HepG2 (cell line): ENCODE results near the gene ZNF627. TPM values are rescaled to one million over a fixed set of nuclear protein-coding genes. Genes with fewer than 3 reads are reported as not detected.

ENCODE experiments used
- HOXA3 ChIP-seq: sonication (generic); formaldehyde crosslinking; IDR thresholded peaks from 2 replicates; pipeline ENCODE4 v1.5.0; 2020; ENCODE audit warnings: missing genetic modification reagents
- KLF11 ChIP-seq: IDR thresholded peaks from 2 replicates; pipeline ENCODE4 v1.6.1; 2016; ENCODE audit warnings: missing compliant biosample characterization
- KLF16 ChIP-seq, 2 experiments: sonication (generic) in 1 of 2; formaldehyde crosslinking in 1 of 2; IDR thresholded peaks; 2 replicates each; pipeline versions ENCODE4 v1.6.1 to v1.8.0; 2016 to 2023; ENCODE audit warnings: missing genetic modification reagents in 2 of 2, missing compliant biosample characterization in 1 of 2
- PRPF4 ChIP-seq: fragments of 200-400 bp; formaldehyde crosslinking; IDR thresholded peaks from 2 replicates; pipeline ENCODE4 v1.6.1; 2016; ENCODE audit warnings: low read length, low read depth; ENCODE audit not compliant: poor library complexity, severe bottlenecking
- RARG ChIP-seq: sonication (generic); formaldehyde crosslinking; IDR thresholded peaks from 2 replicates; pipeline ENCODE4 v1.4.0; 2020; ENCODE audit warnings: low read depth, mild to moderate bottlenecking, missing genetic modification reagents
- RBM39 ChIP-seq: fragments of 200-400 bp; formaldehyde crosslinking; IDR thresholded peaks from one replicate; pipeline ENCODE4 v1.6.1; 2018; ENCODE audit warnings: antibody characterized with exemption, mild to moderate bottlenecking, low read depth, low read length; ENCODE audit not compliant: poor library complexity, severe bottlenecking
- SKIL ChIP-seq: sonication (generic); formaldehyde crosslinking; IDR thresholded peaks from 2 replicates; pipeline ENCODE4 v1.8.0; 2022; ENCODE audit warnings: missing genetic modification reagents, mild to moderate bottlenecking, moderate library complexity, borderline replicate concordance
- SNAI1 ChIP-seq: sonication (generic); formaldehyde crosslinking; IDR thresholded peaks from 2 replicates; pipeline ENCODE4 v1.5.0; 2020; ENCODE audit warnings: mild to moderate bottlenecking, missing genetic modification reagents, borderline replicate concordance
- TRAFD1 ChIP-seq: sonication (generic); formaldehyde crosslinking; IDR thresholded peaks from 2 replicates; pipeline ENCODE4 v1.5.1; 2020; ENCODE audit warnings: missing genetic modification reagents, mild to moderate bottlenecking, borderline replicate concordance
- UBTF ChIP-seq: sonication (generic); formaldehyde crosslinking; IDR thresholded peaks from 2 replicates; pipeline ENCODE4 v1.4.0; 2020; ENCODE audit warnings: mild to moderate bottlenecking, missing genetic modification reagents
- ZNF232 ChIP-seq: sonication (generic); formaldehyde crosslinking; IDR thresholded peaks from 2 replicates; pipeline ENCODE4 v1.4.0; 2020; ENCODE audit warnings: missing genetic modification reagents, borderline replicate concordance
- ZNF451 ChIP-seq: sonication (generic); formaldehyde crosslinking; IDR thresholded peaks from 2 replicates; pipeline ENCODE4 v1.5.0; 2020; ENCODE audit warnings: mild to moderate bottlenecking, missing genetic modification reagents
- ZNF687 ChIP-seq: sonication (generic); formaldehyde crosslinking; IDR thresholded peaks from 2 replicates; pipeline ENCODE4 v1.5.1; 2020; ENCODE audit warnings: mild to moderate bottlenecking, missing genetic modification reagents, moderate library complexity
- ZNF761 ChIP-seq: sonication (generic); formaldehyde crosslinking; conservative IDR thresholded peaks from 2 replicates; pipeline ENCODE4 v1.4.0; 2020; ENCODE audit warnings: mild to moderate bottlenecking, missing genetic modification reagents
- ZSCAN25 ChIP-seq: sonication (generic); formaldehyde crosslinking; IDR thresholded peaks from 2 replicates; pipeline ENCODE4 v1.8.0; 2022; ENCODE audit warnings: mild to moderate bottlenecking, missing genetic modification reagents
- polyA plus RNA-seq, 8 experiments: library from polyadenylated mRNA; depleted of rRNA in 3 of 8; stranded (reverse) in 7 of 8; unstranded in 1 of 8; fragments of >200 nt; fragmentation: Illumina TruSeq in 4 of 8; extraction: Trizol in 4 of 8; gene quantifications; 2 replicates each; pipeline versions ENCODE4 v1.2.1 to v1.2.3, GENCODE V29; 2011 to 2016; ENCODE audit warnings: low read depth in 4 of 8, missing spikeins in 1 of 8, mixed read lengths in 1 of 8; ENCODE audit not compliant: insufficient read depth in 1 of 8
- total RNA-seq, 5 experiments: library from RNA; depleted of rRNA; stranded (reverse); fragments of >200 nt; fragmentation: Illumina TruSeq; extraction: Trizol; gene quantifications; 2 replicates each; pipeline ENCODE4 v1.2.3, GENCODE V29; 2016; ENCODE audit warnings: low read depth in 1 of 5
- TF ChIP-seq, protein P1 (sequence below): sonication (generic); formaldehyde crosslinking; conservative IDR thresholded peaks from 2 replicates; pipeline ENCODE4 v1.8.1; 2023; ENCODE audit warnings: missing genetic modification reagents

Gene ZNF627
- total and polyA plus RNA-seq, 2 of the 13 experiments (the other 11 are each of a cell fraction or from before 2014, with no cell fraction given) = 4.2 to 12.7 TPM

DNA sequence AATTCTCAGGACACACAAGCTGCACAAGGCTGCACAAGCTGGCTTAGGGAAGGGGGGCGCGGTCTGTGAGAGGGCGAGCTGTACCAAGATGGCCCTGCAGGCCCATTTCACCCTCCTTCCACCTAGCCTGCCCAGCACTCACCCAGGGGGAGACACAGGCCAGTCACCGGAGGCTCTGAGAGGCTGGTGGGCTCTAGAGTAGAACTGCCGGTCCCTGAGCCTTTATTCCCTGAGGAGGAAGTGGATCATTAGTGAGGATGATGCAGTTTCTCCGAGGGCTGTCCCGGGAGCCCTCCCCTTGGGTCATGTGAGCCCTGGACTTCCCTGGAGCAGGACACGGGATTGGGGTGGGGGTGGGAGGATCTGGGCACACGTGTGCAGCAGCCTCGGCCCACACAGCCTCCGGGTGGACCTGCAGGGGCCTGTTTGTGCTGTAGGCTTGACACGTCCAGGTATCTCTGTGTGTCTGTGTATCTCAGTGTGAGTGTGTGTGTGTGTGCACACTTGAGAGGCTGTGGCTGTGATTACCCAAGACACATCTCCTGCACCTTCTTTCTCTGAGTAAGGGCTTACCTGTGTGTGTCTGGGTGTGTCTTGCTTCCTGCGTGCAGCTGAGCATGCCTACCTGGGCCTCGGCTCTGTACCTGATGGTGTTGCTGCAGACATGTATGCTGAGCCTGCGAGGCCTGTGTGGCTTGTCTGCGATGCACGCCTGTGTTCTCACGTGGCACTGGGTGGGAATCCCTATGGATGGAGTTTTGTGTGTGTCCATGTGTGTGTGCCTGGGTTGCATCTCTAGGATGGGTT lies 19.6 kb upstream of the ZNF627 start, which contains the start of gene ACP5 (continued):
- TF ChIP-seq TRAFD1 (CRISPR knock-in tag) = no peak
- no peak for TF ChIP-seq SNAI1 (CRISPR knock-in tag)
- no peak for TF ChIP-seq HOXA3 (CRISPR knock-in tag)
- no peak for TF ChIP-seq ZSCAN25 (CRISPR knock-in tag)
- TF ChIP-seq SKIL (CRISPR knock-in tag) = no peak
- no peak for TF ChIP-seq KLF11 (CRISPR knock-in tag)
- TF ChIP-seq ZNF232 (CRISPR knock-in tag) = no peak
- no peak for TF ChIP-seq UBTF
- TF ChIP-seq ZNF687 (CRISPR knock-in tag) = peak; percentile 59
- no peak for TF ChIP-seq RBM39
- TF ChIP-seq PRPF4 = no peak
- TF ChIP-seq ZNF451 (CRISPR knock-in tag) = no peak
- no peak for TF ChIP-seq ZNF761
- TF ChIP-seq, protein P1, sequence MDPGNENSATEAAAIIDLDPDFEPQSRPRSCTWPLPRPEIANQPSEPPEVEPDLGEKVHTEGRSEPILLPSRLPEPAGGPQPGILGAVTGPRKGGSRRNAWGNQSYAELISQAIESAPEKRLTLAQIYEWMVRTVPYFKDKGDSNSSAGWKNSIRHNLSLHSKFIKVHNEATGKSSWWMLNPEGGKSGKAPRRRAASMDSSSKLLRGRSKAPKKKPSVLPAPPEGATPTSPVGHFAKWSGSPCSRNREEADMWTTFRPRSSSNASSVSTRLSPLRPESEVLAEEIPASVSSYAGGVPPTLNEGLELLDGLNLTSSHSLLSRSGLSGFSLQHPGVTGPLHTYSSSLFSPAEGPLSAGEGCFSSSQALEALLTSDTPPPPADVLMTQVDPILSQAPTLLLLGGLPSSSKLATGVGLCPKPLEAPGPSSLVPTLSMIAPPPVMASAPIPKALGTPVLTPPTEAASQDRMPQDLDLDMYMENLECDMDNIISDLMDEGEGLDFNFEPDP (CRISPR knock-in tag) = no peak
- TF ChIP-seq KLF16 (CRISPR knock-in tag; IDR thresholded peaks at IDR 0.05) = no peak
- TF ChIP-seq RARG (CRISPR knock-in tag) = no peak
